Stimulated activated CD8-positive, alpha-beta memory T cell treated with anti-CD3 and anti-CD28 coated beads, Interleukin-7, amount 100 ng/mL, for 1 hour (primary cell): ENCODE data around the gene MAPK11.

Experiments used
- DNase-seq, 2 donors: peaks; one replicate each; pipeline ENCODE4 v3.0.0-alpha.2; 2020; ENCODE audit warnings: low read depth in 2 of 2

The MAPK11 gene

DNA sequence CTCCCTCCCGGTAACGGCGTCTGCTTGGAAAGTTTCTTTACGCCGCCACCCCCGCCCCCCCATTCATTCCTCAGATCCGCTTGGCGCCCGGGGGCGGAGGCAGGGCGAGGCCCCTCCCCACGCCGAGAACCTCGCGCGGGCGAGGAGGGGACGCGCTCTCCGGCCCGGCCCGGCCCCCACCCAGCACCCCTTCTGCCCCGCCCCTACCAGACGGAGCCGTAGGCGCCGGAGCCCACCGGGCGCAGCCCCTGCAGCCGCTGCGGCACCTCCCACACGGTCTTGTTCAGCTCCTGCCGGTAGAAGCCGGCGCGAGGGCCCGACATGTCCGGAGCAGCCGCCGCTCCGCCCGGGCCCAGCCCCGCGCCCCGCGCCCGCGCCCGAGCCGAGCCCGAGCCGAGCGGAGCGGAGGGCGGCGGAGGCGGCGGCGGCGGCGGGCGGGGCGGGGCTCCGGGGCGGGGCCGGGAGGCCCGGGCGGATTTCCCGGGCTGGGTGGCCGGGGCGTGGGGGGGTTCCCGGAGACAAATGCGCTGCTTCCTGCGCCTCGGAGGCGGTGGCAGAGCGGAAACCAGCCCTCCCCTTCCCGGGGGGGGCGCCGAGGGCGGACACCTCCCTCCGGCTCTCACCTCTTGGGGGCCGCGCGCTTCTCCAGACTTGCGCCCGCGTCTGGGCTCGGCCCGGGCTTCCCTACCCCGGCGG lies at the start of gene MAPK11:
MAPK11 (minus strand) TSS at position 411 of the 696 bp plus-strand sequence; CDS start at position 323, 88 bp downstream.
- DNase-seq, result peak; percentile 38 to 40

DNA sequence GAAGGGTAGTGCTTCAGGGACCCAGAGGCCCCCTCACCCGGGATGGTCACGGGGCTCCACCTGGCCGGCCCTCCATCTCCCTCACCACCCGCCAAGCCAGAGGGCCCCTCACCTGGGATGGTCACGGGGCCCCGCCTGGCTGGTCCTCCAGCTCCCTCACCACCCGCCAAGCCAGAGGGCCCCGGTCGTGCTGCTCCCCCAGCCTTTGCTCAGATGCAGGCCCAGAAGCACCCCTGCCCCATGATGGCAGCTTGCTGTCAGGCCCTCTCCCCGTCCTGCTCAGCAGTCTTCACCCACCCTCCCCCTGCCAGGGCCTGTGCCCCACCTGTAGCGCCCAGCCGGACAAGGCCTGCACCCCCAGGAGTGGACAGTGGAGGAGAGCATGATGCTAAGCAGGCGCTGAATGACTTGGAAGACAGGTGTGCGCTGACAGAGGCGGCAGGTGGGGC lies 49.3 kb upstream of the MAPK11 start:
- no peak for DNase-seq

DNA sequence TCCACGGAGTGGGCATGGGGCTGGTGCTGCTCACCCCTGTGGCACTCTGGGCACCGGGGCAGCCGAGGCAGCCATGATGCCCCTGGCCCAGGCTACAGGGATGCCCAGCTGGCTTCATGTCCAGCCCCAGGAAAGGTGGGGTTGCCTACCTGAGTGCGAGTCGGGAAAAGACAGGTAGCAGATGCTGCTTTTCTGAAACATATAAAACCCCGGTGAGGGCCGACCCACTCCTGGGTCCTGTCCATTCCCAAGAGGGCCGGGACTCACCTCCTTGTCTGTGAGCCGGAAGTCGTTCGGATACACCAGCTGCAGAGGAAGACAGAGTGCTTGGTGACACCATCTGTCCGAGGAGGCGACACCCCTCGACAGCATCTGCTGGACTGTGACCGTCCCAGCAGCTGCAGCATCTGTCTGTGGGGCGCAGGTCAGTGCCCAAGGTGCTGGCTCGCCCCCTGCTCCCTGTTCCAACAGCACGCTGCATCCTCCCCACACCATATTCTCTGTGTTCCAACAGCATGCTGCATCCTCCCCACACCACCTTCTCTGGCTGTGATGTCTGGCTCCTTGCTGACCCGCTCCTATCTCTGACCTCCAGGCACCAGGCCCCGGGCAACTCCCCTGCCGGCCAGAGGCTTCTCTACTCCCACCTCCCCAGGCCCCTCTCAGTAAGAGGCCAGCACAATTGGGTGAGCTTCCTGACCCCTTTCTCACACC lies 48.7 kb upstream of the MAPK11 start:
- DNase-seq, result no peak

GRCh38 chr22:50318356-50318697 lies 48.1 kb upstream of the MAPK11 start:
- no peak for DNase-seq

GRCh38 chr22:50317674-50318073 lies 47.5 kb upstream of the MAPK11 start:
- DNase-seq, result no peak

DNA sequence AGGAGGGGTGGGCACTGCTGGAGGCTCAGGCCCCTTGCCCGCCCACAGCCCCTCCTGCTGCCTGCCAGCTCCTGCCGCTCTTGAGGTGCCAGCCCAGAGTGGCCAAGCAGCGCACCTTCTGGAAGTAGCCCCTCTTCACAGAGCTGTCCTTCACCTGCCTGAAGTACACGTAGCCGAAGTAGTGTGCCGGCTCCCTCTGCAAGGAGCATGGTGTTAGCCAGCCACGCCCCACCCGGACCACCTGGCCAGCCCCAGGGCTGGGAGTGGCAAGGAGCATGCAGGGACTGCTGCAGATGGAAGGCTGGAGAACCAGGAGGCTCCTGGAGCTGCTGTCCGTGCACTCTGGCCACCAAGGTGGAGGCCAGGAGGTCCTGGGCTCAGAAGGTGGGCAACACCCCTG lies 47.0 kb upstream of the MAPK11 start:
- DNase-seq, result no peak

GRCh38 chr22:50316114-50317065 lies 46.2 kb upstream of the MAPK11 start:
- DNase-seq, result no peak

DNA sequence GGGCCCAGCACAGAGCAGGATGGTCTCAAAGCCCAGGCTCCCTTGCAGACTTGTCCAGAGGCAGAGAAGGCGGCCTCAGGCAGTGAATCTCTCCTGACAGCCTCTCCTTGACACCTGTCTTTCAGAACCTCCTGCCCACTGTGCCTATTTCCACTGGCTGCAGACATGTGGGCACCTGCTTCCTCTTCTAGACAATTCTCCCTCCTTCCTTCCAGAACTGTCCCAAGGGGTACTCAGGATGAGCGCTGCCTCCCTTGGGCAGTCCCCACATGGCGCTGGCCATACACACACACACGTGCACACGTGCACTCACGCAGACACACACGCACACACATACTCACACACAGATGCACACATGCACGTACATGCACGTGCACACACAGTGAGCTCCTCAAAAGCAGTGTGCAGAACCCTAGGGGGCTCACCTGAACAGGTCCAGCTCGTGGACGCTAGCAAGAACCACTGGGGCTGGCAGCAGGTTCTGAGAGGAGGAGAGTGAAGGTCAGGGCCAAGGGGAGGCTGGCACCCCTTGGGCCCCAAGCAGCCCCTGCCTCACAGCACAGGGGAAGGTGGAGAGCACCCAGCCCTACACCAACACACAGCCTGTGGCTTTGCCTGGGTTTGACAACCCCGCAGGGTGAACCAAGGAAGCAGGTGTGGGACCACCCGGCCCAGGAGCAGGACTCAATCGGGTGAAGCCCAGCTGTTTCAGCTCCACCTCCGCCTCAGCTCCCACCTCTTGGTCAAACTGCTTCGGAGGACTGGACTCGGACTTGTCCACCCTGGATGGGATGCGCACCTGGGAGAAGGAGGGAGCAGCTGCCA lies 45.3 kb upstream of the MAPK11 start:
- DNase-seq, result no peak

DNA sequence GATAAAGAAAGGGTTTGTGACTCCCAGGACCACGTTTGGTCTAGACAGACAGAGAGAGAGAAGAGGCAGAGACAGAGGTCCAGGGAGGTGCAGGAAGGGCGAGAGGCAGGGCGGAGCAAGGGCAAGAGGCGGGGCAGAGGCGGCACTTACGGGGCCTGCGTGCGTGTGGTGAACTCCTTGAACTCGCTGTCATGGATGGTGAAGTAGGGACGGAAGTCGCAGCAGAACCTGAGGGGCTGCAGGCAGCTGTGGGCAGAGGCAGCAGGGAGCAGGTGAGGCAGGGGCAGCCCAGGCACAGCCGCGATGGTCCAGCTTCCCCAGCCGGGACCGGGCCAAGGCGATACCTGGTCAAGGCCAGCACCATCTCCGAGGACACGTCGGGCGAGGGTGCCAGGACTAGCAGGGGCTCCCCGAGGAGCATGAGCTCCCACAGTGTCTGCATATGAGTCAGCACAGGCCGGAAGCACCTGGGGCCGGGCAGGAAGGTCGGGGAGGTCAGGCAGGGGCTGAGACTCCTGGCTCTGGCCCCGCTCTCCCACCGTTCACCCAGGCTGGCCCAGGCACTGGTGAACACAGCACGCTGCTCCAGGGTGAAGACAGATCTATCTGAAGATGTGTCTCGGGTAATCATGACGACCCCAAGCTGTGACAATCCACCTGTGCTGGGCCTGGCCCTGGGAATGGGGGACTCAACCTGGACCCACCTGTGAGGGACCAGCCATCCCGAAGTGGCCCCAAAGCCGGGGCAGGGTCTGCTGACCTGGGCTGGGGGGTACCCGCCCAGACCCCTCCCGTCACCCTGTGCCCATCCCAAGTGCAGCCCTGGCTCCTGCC lies 44.5 kb upstream of the MAPK11 start:
- peak; percentile 39 to 52 for DNase-seq

DNA sequence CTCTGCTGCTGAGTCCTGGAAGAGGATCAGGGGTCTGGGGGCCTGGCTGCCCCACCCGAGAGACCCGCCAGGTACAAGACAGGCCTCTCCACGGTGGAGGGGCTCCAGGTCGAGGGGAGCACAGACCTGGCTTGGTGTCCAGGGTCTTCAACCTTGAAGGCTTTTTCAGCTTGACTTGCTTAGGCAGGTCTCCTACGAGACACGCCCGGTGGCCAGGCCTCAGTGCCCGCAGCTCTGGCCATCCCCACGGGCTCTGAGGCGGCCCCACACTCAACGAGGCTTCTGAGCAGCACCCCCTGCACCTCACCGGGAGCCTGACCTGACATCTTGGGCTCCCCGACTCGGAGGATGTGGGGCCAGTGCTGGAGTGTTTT lies 43.9 kb upstream of the MAPK11 start:
- DNase-seq, result no peak

DNA sequence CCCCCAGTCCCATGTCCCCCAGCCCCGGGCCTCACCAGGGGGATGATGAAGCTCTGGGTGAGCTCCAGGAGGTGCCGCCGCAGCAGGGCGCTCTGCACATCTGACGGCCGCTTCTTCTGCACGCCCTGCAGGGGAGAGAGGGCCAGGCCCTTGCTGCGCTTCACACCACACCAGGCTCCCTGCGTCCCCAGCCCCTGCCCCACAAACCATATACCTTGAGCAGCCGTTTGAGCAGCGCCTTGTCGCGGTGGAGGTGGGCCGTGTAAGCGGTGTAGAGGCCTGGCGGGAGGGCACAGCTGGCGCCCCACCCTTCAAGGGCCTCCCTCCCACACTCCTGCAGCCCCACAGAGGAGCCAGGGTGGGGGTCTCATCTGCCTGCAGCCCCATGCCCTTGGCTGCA lies 43.4 kb upstream of the MAPK11 start:
- no peak for DNase-seq

DNA sequence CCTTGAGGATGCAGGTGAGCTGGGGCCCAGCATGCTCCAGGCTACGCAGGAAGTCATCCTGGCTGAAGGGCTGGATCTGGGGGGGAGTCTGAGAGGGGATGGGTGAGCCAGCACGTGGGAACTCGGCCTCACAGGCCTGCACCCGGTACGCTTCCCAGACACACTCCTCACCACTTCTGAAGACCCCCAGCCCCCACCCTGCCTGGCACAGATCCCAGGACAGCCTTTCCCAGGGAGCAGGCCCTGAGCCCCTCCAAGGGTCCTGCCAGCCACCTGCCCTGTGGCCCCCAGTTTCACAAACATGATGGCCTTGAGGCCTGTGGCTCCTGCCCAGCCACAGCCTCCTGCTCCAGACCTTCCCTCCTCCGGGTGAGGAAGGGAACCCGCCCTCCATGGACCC lies 42.8 kb upstream of the MAPK11 start:
- no peak for DNase-seq

DNA sequence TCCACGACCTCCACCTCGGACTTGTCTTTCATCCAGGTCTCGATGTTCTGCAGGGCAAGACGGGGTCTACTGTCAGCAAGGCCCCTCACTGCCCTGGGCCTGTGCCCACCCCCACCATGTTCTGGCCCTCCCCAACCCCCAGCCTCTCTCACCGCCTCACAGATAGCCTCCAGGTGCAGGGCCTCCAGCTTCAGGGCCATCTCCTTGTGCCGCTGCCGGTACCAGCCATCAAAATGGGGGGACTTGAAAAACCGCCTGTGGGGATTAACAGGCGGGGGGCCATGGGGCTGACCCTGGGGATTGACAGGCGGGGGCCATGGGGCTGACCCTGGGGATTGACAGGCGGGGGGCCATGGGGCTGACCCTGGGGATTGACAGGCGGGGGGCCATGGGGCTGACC lies 42.2 kb upstream of the MAPK11 start:
- no peak for DNase-seq

DNA sequence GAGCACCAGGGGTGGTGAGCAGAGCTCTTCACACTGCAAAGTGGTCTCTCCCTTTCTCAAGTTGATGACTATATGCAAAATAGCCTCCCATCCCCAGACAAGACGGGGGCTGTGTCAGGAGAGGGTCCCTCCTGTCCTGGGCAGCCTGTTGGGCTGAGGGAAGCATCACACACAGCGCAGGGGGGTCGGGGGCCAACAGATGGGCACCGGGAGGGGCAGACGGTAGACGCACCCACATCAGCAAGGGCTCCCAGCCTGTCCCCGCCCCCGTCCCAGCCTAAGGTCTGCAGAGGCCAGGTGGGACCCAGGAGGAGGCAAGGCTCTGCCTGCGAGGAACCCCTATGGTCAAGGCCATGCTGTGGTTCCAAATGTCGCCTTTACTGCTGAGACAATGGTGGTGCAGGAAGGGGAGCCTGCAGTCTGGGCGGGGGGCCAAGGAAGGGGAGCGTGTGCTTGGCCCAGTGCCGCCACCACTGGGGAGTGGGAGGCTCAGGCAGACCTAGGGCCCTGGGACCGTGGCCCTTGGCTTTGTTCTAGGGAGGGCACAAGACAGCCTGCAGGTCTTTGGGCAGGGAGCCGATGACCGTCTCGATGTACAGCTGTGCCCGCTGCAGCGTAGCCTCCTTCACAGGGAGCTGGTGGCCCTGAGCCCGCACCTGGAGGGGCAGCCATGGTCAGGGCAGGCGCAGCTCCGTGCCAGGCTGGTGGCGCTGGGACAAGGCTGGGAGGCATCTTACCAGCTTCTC lies 41.6 kb upstream of the MAPK11 start:
- DNase-seq, result no peak

- no peak for DNase-seq
These were observed 40.8 kb upstream of the MAPK11 start for GRCh38 chr22:50310949-50311444.

DNA sequence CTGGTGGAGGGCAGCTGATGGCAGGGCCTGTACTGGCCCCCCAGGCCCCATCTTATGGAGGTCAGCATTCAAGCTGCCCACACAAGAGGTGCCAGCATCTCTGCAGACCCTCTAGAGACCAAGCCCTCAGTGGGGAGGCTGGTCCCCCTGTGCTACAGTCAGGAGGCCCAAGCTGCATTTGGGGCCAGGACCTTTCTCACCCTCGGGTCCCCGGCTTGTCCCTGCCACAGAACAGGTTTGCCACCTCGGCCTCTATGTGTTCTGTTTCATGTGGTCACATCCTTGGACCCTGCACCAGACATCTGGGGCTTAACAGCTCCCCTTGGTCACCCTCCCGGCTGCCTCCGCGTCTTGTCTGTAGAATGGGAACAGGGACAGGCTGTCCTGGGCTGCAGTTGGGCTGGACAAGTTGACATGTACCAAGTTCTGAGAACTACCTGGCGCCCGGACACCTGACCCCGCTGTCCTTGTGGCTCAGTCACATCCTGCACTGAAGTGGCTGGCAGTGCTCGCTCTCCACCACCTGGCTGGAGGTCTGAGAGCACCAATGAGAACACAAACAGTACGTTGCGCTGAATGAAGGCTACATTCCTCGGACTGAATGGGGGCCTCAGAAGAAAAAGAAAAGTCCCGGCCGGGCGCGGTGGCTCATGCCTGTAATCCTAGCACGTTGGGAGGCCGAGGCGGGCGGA lies 40.0 kb upstream of the MAPK11 start:
- no peak for DNase-seq

GRCh38 chr22:50309601-50309991 lies 39.4 kb upstream of the MAPK11 start:
- DNase-seq, result no peak

DNA sequence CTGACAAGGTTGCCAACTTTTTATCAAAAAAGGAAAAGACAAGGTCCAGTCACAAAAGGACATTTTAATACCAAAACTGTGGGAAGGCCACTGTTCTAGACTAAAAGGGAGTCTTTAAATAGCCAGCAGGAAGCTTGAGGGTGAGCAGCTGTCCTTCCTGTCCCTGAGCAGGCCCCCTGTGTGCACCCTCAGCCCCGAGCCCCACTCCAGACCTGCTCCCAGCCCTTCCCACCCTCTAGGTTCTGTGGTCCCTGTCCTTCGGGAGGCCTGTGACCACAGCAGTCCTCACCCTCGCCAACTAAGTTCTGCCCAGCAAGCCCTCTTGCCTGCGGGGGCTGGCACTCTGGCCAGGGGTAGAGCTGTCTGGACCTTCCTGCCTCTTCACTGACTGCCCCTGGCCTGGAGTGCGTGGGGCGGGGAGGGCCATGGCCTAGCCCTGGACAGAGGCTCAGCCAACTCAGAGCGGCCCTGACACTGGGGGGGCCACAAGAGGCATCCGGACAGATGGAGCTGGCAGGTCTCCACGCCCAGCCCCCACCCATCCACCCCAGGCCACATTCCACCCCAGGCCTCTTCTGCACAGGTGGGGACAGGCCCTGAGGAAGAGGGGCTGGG lies 38.9 kb upstream of the MAPK11 start:
- DNase-seq, result no peak

- no peak for DNase-seq
These were observed 38.4 kb upstream of the MAPK11 start for GRCh38 chr22:50308597-50308935.
